ENCODE results near the gene RAPGEF1.

The RAPGEF1 gene

GRCh38 chr9:131575946-131576853, 163.7 kb downstream of the RAPGEF1 start:
- Histone ChIP-seq H3K9ac (ENCODE audit: low read depth, low read length) (no peak overlapping the region), H3K36me3 (ENCODE audit: insufficient read depth, low read length) (peaks cover 30% of the 10 kb centered on the region), H3K27me3 (ENCODE audit: insufficient read depth, low read length) (no peaks in the 10 kb centered on the region), H3K27ac (ENCODE audit: low read depth, low read length) (no peak overlapping the region), H3K4me3 (ENCODE audit: low read length) (no peak overlapping the region), H3K9me3 (ENCODE audit: insufficient read depth, low read depth, low read length) (no peaks in the 10 kb centered on the region), H3K4me1 (ENCODE audit: insufficient read depth, low read length) (no peaks in the 10 kb centered on the region)
- WGBS, result 95% methylated on average over 23 of the region's 23 CpGs

DNA sequence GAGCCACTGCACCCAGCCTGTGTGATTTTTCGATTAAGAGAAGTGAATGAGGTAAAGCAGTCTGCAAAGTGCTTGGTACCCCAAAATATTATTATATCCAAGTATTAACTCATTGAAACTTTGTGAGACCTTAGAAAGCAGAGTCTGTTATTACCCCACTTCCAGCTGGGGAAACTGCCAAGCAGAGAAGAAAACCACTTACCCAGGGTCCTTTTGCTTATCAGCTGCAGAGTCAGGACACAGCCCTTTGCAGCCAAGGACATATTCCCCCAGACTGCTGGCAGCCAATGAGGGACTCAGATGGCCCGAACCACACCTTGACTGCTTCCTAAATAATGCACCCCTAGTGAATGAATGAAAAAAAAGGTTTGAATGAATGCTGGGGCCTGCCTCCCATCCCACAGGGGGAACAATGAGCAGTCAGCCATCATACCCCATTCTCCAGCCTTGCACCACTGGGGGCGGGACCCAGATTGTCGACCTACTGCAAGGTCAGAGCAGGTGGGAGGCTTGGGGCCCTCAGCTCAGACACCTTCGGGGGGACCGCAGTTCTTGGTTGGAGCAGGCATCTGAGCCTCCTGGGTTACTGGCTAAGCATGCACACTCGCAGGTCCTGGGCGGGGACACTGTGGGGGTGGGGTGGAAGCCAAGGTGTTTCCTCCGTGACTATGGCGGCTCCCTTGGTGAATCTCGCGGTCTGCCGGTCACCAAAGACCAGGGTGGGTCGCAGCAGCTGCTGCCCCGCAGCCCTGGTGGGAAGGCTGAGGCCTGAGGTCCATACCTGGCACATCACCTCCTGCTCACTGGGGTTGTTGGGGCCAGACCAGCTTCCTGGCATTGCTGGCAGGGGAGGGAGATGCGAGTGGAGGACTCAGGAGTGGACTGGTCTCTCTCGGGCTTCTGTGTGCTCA, 164.9 kb downstream of the RAPGEF1 start:
- no peaks in the 10 kb centered on the region for H3K9me3 ChIP-seq (ENCODE audit: insufficient read depth, low read depth, low read length)
- 95% methylated on average over 16 of the region's 17 CpGs for WGBS
- H3K27ac ChIP-seq (ENCODE audit: low read depth, low read length), result no peak overlapping the region
- H3K27me3 ChIP-seq (ENCODE audit: insufficient read depth, low read length), result no peaks in the 10 kb centered on the region
- H3K36me3 ChIP-seq (ENCODE audit: insufficient read depth, low read length), result peaks cover 21% of the 10 kb centered on the region
- H3K9ac ChIP-seq (ENCODE audit: low read depth, low read length), result no peak overlapping the region
- H3K4me1 ChIP-seq (ENCODE audit: insufficient read depth, low read length), result no peaks in the 10 kb centered on the region
- no peak overlapping the region for H3K4me3 ChIP-seq (ENCODE audit: low read length)

GRCh38 chr9:131567910-131568309, 172.0 kb downstream of the RAPGEF1 start:
- Histone ChIP-seq H3K27ac (ENCODE audit: low read depth, low read length) (no peak overlapping the region), H3K4me1 (ENCODE audit: insufficient read depth, low read length) (no peaks in the 10 kb centered on the region), H3K4me3 (ENCODE audit: low read length) (no peak overlapping the region), H3K9ac (ENCODE audit: low read depth, low read length) (no peak overlapping the region), H3K27me3 (ENCODE audit: insufficient read depth, low read length) (no peaks in the 10 kb centered on the region), H3K36me3 (ENCODE audit: insufficient read depth, low read length) (peaks cover 6% of the 10 kb centered on the region; the same call in 1 of the 2 replicates), H3K9me3 (ENCODE audit: insufficient read depth, low read depth, low read length) (0 out of 2 replicates have a peak, but pooled peaks cover 3% of the 10 kb centered on the region)
- WGBS, result 95% methylated on average over 8 of the region's 8 CpGs

DNA sequence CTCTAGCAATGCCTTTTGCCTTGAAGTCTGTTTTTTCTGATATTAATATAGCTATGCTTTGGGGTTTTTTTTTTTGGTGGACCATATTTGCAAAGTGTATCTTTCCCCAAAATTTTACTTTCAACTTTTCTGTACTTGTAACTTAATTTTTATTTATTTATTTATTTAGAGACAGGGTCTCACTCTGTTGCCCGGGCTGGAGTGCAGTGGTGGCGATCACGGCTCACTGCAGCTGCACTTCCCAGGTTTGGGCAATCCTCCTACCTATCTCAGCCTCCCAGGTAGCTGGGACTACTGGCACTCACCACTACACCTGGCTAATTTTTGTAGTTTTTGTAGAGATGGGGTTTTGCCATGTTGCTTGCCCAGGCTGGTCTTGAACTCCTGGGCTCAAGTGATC, 173.7 kb downstream of the RAPGEF1 start:
- 100% methylated on average over 3 of the region's 3 CpGs for WGBS
- Histone ChIP-seq H3K9me3 (ENCODE audit: insufficient read depth, low read depth, low read length) (0 out of 2 replicates have a peak, but pooled peaks cover 10% of the 10 kb centered on the region), H3K4me1 (ENCODE audit: insufficient read depth, low read length) (0 out of 2 replicates have a peak, but pooled peaks cover 5% of the 10 kb centered on the region), H3K27ac (ENCODE audit: low read depth, low read length) (no peak overlapping the region), H3K4me3 (ENCODE audit: low read length) (no peak overlapping the region), H3K9ac (ENCODE audit: low read depth, low read length) (no peak overlapping the region), H3K27me3 (ENCODE audit: insufficient read depth, low read length) (no peaks in the 10 kb centered on the region), H3K36me3 (ENCODE audit: insufficient read depth, low read length) (peaks cover 3% of the 10 kb centered on the region; the same call in 1 of the 2 replicates)

DNA sequence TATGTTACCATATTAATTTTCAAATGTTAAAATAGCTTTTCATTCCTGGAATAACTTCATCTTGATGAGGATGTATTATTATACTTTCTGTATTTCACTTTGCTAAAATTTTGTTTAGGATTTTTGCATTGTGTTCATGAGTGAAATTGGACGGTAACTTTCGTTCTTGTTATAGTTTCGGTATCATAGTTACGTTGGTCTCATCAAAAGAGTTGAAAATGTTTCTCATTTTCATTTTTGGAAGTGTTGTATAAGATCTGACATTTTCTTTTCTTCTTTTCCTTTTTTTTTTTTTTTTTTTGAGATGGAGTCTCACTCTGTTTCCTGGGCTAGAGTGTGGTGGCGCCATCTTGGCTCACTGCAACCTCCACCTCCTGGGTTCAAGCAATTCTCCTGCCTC, 174.5 kb downstream of the RAPGEF1 start:
- Histone ChIP-seq H3K9ac (ENCODE audit: low read depth, low read length) (no peak overlapping the region), H3K27me3 (ENCODE audit: insufficient read depth, low read length) (no peaks in the 10 kb centered on the region), H3K9me3 (ENCODE audit: insufficient read depth, low read depth, low read length) (peaks cover 15% of the 10 kb centered on the region; the same call in 1 of the 2 replicates), H3K4me3 (ENCODE audit: low read length) (no peak overlapping the region), H3K27ac (ENCODE audit: low read depth, low read length) (no peak overlapping the region), H3K36me3 (ENCODE audit: insufficient read depth, low read length) (peaks cover 3% of the 10 kb centered on the region; the same call in 1 of the 2 replicates), H3K4me1 (ENCODE audit: insufficient read depth, low read length) (0 out of 2 replicates have a peak, but pooled peaks cover 5% of the 10 kb centered on the region)
- WGBS, result 88% methylated on average over 5 of the region's 5 CpGs

DNA sequence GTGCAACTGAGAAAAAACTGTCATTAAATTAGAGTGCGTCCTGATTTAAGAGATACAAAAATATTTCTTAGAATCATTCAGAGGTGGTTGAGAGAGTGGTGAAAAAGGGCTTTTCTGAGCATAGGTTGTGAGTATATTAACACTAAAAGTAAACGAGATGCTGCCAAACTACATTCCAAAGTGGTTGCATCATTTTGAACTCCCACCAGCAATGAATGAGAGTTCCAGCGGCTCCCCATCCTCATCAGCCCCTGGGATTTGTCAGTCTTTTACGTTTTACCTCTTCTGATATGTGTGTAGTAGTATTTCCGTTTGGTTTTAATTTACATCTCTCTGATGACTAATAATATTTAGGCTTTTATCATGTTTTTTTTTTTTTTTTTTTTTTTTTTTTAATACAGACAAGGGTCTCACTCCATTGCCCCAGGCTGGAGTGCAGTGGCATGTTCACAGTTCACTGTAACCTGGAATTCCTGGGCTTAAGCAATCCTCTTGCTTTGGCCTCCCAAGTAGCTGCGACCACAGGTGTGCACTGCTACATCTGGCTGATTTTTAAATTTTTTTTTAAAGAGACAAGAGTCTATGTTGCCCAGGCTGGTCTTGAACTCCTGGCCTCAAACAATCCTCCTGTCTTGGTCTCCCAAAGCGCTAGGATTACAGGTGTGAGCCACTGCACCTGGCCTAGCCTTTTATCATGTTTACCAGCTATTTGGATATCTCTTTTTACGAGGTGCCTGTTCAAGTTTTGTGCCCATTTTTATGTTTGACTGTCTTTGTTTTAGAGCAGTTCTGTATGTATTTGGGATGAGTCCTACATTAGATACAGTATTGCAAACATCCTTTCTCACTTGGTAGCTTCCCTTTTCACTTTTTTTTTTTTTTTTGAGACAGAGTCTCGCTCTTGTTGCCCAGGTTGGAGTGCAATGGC, 177.6 kb downstream of the RAPGEF1 start:
- WGBS, result 84% methylated on average over 7 of the region's 9 CpGs

GRCh38 chr9:131559421-131560000, 180.4 kb downstream of the RAPGEF1 start:
- Histone ChIP-seq H3K27ac (ENCODE audit: low read depth, low read length) (no peak overlapping the region), H3K4me1 (ENCODE audit: insufficient read depth, low read length) (0 out of 2 replicates have a peak, but pooled peaks cover 5% of the 10 kb centered on the region), H3K27me3 (ENCODE audit: insufficient read depth, low read length) (peaks cover 19% of the 10 kb centered on the region), H3K36me3 (ENCODE audit: insufficient read depth, low read length) (no peaks in the 10 kb centered on the region), H3K9ac (ENCODE audit: low read depth, low read length) (no peak overlapping the region), H3K4me3 (ENCODE audit: low read length) (no peak overlapping the region), H3K9me3 (ENCODE audit: insufficient read depth, low read depth, low read length) (peaks cover 12% of the 10 kb centered on the region; the same call in 1 of the 2 replicates)
- 70% methylated on average over 1 of the region's 1 CpG for WGBS

More for the DNA sequence above, 177.6 kb downstream of the RAPGEF1 start:
- Histone ChIP-seq H3K27ac (ENCODE audit: low read depth, low read length) (0 out of 2 replicates have a peak overlapping the region, but pooled peaks have one; percentile 3), H3K9ac (ENCODE audit: low read depth, low read length) (no peak overlapping the region), H3K4me3 (ENCODE audit: low read length) (no peak overlapping the region), H3K36me3 (ENCODE audit: insufficient read depth, low read length) (no peaks in the 10 kb centered on the region), H3K9me3 (ENCODE audit: insufficient read depth, low read depth, low read length) (peaks cover 15% of the 10 kb centered on the region; the same call in 1 of the 2 replicates), H3K27me3 (ENCODE audit: insufficient read depth, low read length) (no peaks in the 10 kb centered on the region), H3K4me1 (ENCODE audit: insufficient read depth, low read length) (0 out of 2 replicates have a peak, but pooled peaks cover 5% of the 10 kb centered on the region)

DNA sequence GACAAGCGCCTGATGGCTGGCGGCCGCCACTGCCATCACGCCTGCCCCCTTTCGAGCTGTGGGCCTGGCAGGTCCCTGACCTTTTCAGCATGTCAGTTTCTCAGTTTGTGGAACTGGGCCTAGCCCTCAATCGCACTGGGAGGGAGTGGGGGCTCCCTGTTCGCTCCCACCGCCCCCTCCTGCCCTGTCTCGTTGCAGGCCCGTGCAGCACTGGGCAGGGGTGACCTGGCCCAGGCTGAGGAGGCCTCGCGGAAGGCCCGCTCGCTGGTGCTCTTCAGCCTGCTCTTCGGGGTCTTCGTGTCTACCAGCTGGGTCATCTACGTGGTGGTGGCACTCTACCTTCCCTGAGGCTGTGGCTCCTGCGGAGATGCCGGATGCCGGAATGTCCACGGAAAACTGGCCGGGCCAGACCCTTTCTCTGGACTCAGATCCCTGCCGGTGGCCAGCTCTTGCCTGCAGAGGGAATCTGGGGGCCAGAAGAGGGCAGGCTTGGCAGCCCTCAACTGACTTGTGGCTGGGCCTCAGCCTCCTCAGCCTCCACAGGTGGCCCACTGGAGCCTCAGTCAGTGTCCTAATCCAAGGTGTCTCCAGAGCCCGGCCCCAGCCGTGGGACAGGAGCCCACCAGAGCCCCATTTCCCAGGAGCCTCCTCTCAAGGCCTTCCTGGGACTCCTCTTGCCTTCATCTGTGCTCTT, 181.9 kb downstream of the RAPGEF1 start:
- no peak overlapping the region for H3K9ac ChIP-seq (ENCODE audit: low read depth, low read length)
- H3K4me3 ChIP-seq (ENCODE audit: low read length), result no peak overlapping the region
- H3K27me3 ChIP-seq (ENCODE audit: insufficient read depth, low read length), result peaks cover 34% of the 10 kb centered on the region
- H3K36me3 ChIP-seq (ENCODE audit: insufficient read depth, low read length), result no peaks in the 10 kb centered on the region
- peaks cover 12% of the 10 kb centered on the region; the same call in 1 of the 2 replicates for H3K9me3 ChIP-seq (ENCODE audit: insufficient read depth, low read depth, low read length)
- 94% methylated on average over 25 of the region's 25 CpGs for WGBS
- no peak overlapping the region for H3K27ac ChIP-seq (ENCODE audit: low read depth, low read length)
- 0 out of 2 replicates have a peak, but pooled peaks cover 5% of the 10 kb centered on the region for H3K4me1 ChIP-seq (ENCODE audit: insufficient read depth, low read length)

GRCh38 chr9:131555841-131556673, 183.8 kb downstream of the RAPGEF1 start:
- peaks cover 35% of the 10 kb centered on the region for H3K27me3 ChIP-seq (ENCODE audit: insufficient read depth, low read length)
- WGBS, result 95% methylated on average over 15 of the region's 15 CpGs
- H3K9ac ChIP-seq (ENCODE audit: low read depth, low read length), result no peak overlapping the region
- H3K27ac ChIP-seq (ENCODE audit: low read depth, low read length), result no peak overlapping the region
- no peak overlapping the region for H3K4me3 ChIP-seq (ENCODE audit: low read length)
- H3K9me3 ChIP-seq (ENCODE audit: insufficient read depth, low read depth, low read length), result peaks cover 5% of the 10 kb centered on the region; the same call in 1 of the 2 replicates
- H3K4me1 ChIP-seq (ENCODE audit: insufficient read depth, low read length), result no peaks in the 10 kb centered on the region
- H3K36me3 ChIP-seq (ENCODE audit: insufficient read depth, low read length), result no peaks in the 10 kb centered on the region

Data from HUES64 (cell line).